HG03571 (cell line): ENCODE results near the gene SH3BGR.
"Not testable (repeated sequence)": the region's sequence is repeated elsewhere in the genome, so short reads cannot be mapped to it uniquely, and the experiment has no call there.

Source experiments
- ATAC-seq: cut with Tn5 transposase; IDR thresholded peaks from one replicate; pipeline ENCODE4 v1.9.1; 2021; ENCODE audit not compliant: unreplicated experiment

The SH3BGR gene

DNA sequence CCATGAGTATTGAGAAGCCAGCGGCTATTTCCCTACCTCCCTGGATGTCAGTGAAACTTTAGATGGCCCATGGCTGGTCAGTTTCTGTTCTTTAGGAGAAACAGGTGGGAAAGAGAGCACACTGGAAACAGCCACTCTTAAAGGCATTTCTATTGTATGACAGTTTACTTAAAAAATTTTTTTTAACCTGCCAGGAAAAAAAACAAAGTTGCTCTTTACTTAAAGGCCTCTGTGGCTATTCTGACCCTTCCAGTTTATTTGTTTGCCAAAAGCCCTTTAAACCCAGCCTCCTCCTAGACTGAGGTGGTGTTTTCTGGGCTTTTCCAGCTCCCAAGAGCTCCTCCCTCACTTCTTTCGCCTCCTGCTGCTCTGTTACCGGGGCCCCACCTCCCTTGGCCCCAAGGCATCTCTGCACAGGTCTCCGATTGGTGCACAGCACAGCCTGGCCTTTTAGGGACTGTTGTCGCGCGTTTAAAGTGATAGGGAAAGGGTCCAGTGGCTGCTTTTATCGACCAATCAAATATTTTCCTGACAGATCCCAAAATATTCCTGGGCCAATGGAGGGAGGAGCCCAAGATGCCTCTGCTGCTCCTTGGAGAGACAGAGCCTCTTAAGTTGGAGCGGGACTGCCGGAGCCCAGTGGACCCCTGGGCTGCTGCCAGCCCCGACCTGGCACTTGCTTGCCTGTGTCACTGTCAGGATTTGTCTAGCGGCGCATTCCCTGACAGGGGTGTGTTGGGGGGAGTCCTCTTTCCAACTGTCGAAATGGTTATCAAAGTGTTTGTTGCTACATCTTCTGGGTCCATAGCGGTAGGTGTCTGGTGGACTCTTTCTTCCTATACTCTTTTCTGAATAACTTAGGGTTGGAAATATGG lies at the start of gene SH3BGR:
SH3BGR (plus strand) TSS at position 639 of the 875 bp plus-strand sequence; CDS start at position 766, 127 bp downstream.
- ATAC-seq, result no peak

DNA sequence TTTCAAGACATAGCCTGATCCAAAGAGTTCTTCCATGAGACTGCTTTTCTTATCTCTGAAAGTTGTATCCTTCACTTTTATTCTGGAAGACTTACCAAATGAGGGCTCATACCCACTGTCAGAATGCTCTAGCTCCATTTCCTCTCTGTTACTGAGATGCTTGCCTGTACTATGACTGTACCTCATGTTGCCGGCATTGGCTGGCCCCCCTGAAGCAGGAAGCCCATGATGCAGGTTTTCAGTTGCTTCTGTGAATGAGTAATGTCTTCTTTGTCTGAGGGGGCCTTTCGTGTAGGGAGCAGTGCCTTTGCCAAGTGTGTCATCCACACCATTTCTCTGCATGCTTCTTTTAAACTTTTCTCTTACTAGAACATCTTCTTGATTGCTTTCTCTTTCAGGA lies 45.7 kb upstream of the SH3BGR start:
- no peak for ATAC-seq

DNA sequence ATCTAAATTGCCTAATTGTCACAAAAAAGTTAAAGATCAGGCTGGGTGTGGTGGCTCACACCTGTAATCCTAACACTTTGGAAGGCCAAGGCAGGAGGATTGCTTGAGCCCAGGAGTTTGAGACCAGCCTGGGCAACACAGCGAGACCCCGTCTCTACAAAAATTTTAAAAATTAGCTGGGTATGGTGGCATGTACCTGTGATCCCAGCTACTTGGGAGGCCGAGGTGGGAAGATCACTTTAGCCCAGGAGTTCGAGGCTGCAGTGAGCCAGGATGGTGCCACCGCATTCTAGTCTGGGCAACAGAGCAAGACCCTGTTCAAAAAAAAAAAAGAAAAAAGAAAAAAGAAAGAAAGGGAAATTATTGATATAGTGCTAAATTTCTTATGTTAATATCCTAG lies 32.6 kb upstream of the SH3BGR start:
- not testable (repeated sequence) for ATAC-seq

DNA sequence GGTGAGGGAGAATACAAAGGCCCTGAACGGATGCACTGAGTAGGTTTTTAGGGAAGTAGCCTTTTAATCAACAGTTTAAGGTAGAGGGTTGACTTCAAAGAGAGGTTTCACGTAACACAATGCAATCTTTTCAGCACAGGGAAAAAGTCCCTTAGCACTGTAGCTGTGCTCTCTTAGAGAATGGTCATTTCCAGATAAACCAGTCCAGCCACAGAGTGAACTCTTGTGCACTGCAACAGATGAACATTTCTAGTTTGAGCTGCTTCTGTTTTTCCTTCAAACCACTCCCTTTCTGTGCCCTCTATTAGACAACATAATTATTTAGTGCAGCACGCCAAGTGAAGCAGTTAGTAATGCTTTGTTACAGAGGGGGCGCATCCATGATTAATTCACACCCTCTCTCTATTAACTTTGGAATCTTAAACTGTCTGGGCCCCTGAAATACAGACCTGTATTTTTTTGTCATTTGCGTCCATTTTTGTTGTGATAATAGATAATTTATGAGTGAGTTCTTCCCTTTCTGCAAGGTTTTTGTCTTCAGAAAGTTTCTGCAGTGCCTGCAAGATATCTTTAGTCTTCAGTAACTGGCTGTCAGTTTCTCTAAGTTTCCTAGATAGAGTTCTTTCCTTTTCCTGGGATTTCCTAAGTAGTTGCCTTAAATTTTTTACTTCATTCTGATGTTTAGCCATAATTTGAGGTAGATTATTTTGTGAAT lies 29.1 kb upstream of the SH3BGR start:
- ATAC-seq, result no peak

DNA sequence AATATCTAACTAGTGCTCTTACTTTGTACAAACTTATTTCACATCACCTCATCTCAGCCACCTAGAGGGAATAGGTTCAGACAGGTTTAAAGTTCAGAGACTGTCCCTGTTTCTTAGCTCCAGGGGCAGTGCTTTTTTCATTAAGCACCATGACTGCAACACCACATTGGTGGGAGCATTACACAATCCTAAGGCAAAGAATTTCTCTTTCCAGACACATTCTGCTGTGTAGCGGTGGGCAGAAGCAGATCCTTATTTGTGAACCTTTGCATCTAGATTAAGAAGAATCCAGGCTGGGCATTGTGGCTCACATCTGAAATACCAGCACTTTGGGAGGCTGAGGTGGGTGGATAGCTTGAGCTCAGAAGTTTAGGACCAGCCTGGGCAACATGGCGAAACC lies 22.3 kb upstream of the SH3BGR start:
- ATAC-seq, result no peak

DNA sequence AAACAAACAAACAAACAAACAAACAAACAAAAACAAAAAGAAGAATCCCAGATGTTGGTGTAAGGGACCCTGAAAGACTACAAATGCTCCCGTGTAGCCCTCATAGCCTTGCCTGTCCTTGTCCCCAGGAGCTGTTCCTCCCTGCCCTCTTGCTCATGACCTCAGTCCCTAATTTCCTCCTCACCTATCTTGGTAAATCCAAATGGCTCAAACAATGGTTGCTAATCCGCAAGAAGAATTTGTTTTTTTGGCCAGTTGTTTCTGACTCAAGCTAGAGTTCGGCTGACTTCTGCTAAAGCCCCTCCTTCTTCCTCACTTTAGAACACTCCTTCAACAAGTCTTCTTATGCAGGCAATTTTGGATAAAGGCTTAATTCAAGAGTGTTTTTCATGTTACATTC lies 21.8 kb upstream of the SH3BGR start:
- no peak for ATAC-seq

DNA sequence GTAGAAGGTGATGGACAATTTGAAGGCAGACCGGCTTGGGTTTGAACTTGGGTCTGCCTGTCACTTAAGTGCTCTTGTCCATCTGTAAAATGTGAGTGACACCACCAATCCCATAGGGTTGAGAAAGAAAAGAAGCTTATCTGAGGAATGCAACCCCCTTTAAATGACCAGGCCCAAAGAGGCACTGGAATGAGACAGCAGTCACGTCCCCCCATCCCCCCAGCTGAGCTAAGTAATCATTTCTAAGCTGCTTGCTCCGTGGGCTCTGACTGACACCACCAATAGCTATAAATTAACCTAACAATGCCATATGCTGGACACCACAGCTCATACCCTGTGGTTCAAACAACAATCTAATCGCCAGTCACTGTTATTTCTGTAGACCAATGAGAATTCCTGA lies 21.3 kb upstream of the SH3BGR start:
- no peak for ATAC-seq

DNA sequence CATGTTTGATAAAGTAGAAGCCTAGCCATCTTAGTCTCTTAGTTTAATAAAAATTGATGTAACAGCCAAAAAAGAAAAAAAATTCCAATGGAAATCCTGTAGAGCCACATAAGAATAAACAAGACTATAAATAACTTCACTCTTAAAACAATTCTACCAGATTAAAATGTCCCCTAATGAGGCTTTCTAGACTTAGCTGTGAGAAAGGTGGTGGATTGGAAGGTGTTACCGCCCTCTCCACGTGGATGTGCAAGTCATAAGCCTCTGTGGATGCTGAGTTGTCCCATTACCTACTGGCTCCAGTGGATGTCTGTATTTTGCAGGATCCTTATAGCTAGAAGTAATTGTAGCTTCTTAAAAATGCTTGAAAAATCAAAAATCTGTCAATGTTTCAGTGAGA lies 20.8 kb upstream of the SH3BGR start:
- ATAC-seq, result no peak

DNA sequence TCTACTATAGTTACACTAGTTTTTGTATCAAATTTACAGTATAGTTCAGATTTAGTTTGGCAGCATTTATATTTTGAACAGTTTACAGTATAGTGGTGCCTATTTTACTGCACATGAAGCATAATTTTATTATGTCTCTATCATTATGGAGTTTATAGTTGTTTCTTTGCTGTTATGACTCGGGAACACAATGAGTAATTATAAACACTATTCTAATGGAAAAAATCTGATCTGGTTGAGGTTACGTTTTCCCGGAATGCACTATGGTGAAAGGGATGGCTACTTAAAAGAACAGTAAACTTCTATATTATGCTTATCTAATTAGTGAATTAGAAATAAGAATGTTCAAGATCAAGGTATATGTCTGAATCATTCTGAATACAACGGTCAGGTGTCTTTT lies 16.8 kb upstream of the SH3BGR start:
- no peak for ATAC-seq

DNA sequence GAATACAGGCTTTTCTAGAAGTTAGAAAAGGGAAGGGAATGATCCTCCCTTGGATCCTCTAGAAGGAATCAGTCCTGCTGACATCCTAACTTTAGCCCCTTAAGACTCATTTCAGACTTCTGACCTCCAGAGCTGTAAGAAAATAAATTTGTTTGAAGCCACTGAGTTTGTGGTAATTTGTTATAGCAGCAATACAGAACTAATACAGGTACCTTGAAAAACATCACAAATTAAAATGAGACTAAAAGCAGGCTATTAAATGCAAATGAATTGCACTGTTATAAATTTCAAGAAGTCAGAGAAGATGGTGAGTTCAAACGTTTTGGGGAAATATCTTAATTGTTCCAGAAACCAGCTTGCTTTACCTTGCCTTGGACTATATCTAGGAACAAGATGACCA lies 12.5 kb upstream of the SH3BGR start:
- ATAC-seq, result no peak

DNA sequence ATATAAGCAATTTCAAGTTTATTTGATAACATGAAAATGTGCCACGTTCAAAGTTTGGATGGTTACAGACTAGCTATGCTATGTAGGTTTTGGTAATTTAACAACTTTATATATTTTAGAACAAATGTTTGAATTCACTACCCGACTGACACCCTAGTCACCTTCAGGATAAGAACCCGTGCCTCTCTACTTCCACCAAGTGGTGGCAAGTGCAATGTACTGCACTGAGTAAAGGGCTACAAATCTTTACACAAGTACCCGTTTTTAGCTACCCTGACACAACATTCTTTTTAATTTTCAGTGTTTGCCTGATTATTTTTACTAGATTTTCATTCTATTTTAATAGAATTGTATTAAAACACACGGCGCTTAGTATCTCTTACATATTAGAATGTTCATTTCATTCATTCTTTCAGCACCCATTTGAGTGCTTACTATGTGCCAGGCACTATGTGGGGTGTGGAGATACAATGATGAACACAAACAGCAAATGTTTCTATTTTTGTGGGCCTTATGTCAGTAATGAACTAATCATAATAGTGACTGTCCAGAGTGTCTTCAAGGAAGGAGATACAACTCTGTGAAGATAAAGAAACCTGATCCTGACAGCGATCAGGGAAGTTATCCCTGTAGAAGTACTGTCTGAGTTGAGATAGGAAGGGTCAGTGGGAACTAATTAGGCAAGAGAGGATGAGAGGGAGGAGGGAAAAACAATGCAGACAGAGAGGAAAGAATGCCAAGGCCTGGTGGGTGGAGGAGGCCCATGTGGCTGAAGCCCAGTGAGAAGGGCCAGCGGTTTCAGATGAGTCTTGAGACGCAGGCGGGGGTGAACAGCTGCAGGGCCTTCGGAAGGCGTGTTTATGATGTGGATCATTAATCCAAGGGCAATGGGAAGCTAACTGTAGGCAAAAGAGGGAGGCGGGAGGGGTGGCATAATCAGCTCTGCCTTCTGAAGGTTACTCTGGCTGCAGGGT lies 10.0 kb upstream of the SH3BGR start:
- ATAC-seq, result no peak

DNA sequence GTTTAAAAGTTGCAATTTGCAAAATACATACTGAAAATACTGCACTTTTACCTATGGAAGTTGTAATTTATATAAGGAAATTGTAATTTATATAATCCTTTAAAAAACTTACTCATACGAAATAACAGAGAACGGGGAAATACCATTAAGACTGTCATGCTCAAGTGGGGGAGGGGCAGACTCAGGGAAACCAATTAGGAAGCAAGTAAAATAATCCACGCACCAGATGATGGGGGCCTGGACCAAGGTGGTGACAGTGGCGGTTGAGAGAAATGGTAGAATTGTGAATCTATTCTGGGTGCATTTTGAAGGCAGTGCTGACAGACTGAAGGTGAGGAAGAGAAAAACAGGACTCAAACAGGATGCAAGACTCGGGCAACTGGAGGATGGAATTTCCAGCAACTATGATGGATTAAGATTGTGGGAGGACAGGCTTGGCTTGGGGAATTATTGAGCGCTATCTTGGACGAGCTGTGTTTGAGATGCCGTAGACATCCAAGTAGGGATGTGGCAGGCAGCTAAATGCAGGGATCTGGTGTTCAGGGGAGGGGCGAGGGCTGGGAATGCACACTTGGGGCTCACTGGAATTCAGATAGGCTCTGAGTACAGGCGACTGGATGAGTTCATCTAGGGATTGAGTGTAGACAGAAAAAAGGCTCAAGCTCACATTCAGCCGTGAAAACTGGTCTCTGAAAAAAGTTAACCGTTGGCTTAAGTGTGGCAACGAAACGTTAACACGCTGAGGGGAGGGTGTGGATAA lies 7.2 kb upstream of the SH3BGR start:
- ATAC-seq, result no peak

DNA sequence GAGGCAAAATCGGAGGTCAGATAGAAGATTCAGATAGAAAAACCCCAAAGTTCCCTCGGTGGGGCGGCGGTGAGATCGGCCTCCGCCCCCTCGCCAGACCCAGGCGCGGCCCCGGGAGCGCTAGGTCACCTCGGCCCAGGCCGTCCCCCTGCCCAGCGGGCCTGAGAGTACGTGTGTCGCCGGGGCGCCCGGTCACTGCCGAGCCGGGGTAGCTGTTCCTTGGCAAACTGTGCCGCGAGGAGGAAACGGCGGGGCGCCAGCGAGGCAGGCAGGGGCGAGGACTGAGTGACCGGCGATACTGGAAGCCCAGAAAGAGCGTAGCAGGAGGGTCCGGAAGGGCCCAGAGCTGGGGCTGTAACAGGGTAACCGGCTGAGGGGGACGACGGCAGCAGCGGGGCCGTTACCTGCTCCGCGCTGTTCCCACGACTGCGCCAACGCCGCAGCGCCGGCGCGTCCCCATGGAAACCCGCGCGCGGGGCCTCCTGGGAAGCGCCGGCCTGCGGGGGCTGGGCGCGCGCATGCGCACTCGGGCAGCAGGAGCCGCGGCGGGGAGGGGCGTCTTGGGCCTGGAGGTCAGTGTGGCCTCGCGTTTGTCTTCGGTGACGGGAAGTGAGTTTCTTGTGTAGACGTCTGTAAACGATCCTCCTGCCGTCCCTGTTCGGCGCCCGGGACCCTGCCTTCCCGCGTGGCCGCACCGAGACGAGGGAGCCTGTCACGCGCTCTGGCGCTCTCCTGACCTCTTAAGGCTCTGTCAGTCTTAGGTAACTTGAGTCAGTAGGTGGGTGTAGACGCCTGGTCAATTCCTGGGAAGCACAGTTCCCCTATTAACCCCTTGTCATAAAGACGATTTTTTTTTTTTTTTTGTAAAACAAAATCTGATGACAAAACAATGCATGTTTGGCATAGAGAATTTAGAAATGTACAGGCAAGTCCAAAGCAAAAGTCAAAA lies 6.2 kb upstream of the SH3BGR start, which contains the start of gene LCA5L:
LCA5L (minus strand) TSS at position 458 of the 949 bp plus-strand sequence. CDS start 17,285 bp downstream, outside the sequence.
- peak; percentile 80 for ATAC-seq

DNA sequence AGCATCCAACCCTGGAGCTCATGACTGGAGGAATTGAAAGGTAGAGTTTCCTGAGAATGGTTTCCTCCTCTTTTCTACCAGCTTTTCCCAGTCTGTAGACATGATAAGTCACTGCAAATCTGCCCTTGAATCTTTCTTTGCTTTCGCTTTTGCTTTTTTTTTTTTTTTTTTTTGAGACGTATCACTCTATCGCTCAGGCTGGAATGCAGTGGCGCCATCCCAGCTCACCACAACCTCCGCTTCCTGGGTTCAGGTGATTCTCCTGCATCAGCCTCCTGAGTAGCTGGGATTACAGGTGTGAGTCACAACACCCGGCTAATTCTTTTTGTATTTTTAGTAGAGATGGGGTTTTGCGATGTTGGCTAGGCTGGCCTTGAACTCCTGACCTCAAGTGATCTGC lies 4.5 kb upstream of the SH3BGR start:
- no peak for ATAC-seq

DNA sequence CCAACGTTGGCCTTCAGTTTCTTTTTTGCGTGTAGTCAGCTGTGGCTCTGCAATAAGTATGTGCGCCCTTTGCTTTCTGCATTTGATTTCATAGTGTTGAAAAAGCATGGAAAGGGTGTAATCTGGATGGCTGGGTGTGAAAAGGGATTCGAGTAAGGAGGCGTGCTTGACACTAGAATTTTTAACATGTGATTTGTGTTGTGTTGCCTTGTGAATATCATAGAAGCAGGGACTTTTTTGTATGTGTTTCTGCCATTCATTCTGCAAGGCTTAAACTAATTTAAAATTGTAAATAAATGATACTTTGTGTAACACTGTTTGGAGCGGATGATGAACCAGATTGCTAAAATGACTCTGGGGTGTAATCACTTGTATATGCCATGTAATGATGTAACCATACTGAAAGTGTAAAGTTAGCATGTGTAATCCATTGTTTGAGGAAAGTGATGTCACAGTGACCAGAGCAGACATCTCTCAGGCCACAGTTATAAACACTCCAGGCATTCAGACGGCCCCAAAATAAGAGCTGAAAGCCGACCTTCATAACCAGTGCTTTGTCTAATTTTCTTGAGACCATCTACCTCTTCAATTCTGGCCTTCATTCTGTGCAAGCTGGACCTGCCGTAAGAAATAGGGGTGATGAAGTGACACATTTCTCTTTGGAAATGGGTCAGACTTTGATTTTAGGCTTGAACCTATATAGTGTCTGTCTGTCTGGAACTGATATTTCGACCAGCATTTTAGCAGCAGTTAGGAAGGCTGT lies 618 bp downstream of the SH3BGR start:
- ATAC-seq, result no peak

DNA sequence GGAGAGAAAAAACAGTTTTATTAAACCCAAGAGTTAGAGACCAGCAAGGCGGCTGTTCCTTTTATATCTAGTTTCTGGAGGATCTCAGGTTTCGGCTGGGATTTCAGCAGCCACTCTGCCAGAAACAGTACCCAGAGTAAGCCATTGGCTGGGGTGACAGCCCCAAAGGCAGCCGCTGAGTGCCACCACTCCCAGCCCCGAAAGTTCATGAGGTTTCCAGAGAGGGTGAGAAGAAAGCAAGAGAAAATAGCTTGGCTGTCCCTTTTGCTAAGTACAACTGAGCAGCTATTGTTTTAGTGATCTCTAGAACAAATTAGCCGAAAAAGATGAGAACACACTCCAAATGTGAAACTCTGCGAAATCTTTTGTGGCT lies 1.2 kb downstream of the SH3BGR start:
- ATAC-seq, result no peak

DNA sequence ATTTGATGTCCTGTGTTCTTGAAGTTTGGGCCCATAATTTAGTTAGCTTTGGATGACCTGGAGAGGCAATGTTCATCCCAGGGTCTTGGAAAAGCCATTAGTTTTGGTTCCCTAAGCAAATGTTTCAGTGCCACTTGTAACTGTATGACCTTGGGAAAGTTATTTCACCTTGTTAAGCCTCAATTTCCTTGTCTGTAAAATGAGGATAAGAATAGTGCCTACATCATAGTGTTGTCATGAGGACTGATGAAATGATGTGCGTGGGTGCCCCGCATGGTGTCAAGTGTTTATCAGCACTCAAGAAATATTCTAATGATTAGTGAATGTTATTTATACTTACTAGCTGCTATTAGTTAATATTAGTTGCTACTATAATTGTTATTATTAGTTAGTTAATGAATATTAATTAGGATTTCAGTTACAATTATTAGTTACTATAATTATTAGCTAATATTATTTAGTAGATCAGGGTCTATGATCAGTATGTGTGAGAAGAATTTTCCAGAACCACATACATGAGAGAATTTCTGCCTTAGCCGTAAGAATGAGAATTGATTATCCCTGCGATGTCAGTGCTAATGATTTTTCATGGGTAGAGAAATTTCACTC lies 1.9 kb downstream of the SH3BGR start:
- ATAC-seq, result no peak
